Cerebellar cortex (tissue), 1 donor: Measurements from ENCODE around the gene SLC5A1.

ENCODE experiments used
- DNase-seq: peaks from one replicate; pipeline ENCODE4 v3.0.0-alpha.2; 2015; ENCODE audit warnings: low spot score

The SLC5A1 gene

DNA sequence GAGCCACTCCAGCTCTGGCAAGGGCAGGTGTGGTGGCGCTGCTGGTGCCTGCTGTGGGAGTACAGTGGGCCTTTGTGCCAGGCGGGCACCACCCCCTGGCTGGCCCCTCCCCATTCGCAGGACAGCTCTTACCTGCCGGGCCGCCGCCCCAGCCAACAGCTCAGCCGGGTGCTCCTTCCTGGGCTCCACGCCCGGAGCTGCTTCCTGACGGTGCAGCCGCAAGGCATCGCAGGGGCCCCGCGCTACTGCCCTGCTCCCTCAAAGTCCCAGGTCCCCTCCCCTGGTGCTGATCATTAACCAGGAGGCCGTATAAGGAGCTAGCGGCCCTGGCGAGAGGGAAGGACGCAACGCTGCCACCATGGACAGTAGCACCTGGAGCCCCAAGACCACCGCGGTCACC lies at the start of gene SLC5A1:
Gene SLC5A1, plus strand, starts transcription at position 338 of the 400 bp plus-strand sequence. Its CDS starts 21 bp downstream, at position 359.
- no peak for DNase-seq

GRCh38 chr22:31995046-31995445 lies 48.0 kb upstream of the SLC5A1 start:
- DNase-seq, result peak; percentile 5

DNA sequence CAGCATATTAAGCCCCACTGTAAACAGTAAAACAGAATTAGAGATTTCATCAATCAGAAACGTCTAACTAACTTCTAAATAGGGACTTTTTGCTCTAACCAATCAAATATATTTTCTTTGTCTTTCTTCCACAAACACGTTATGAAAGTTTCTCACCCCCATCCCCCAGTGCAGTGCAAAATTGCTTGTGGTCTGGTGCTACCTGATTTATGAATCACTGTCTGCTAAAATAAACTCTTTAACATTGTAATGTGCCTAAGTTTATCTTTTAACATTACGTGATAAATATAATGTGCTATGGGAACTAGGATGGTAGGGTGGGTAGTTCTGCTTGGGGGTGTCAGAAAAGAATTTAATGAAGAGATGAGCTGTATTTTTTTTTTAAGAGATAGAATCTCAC lies 47.3 kb upstream of the SLC5A1 start:
- DNase-seq, result no peak

- no peak for DNase-seq
Observed at GRCh38 chr22:31998784-31999385, 44.2 kb upstream of the SLC5A1 start.

GRCh38 chr22:32000181-32000580 lies 42.9 kb upstream of the SLC5A1 start:
- no peak for DNase-seq

DNA sequence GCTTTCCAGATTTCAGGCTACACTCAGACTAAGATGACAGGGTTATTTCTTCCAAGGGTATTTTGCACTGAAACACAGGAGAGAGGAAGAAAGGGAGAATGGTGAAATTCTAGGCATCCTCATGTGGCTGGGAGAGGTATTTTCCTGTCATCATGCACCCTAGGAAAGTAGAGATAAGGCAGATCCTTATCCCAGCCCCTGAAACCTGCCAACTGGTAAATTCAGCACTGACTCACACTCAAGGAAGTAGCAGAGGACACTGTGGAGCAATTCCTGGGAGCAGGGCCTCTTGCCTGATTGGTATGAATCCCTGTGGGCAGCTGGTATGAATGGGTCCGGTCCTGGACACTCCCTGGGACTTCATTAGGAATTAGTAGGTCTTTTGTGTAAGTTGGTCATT lies 37.6 kb upstream of the SLC5A1 start:
- no peak for DNase-seq

GRCh38 chr22:32013200-32013599 lies 29.9 kb upstream of the SLC5A1 start:
- DNase-seq, result no peak

DNA sequence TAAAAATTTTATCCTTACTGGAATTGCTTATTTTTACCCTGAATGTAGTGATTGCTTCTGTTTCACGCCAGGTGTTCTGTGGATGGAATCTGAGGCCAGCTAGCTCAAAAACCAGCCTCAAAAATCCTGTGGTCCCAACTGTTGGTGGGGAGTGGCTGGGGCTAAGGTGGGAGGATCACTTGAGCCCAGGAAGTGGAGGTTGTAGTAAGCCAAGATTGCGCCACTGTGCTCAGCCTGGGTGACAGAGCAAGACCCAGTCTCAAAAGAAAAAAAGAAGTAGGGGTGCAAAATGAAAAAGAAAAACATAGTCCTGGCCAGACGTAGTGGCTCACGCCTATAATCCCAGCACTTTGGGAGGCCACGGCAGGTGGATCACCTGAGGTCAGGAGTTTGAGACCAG lies 27.0 kb upstream of the SLC5A1 start:
- DNase-seq, result no peak

DNA sequence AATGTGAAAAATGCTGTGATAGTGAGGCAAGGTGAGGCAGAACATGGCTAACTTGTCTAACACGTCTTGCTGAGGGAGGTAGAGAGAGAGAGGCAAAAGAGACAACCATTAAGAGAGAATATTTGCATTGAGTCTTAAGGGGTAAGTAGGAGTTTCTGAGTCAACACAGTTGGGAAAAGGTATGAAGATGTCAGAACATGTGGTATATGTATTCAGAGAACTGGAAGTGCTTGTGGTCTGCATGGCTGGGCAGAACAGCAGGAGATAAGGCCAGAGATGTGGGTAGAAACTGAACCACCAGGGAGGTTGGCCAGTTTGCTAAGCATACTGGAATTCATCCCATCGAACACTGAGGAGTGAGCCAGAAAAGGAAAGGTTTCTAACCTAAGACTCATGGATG lies 25.0 kb upstream of the SLC5A1 start:
- no peak for DNase-seq

DNA sequence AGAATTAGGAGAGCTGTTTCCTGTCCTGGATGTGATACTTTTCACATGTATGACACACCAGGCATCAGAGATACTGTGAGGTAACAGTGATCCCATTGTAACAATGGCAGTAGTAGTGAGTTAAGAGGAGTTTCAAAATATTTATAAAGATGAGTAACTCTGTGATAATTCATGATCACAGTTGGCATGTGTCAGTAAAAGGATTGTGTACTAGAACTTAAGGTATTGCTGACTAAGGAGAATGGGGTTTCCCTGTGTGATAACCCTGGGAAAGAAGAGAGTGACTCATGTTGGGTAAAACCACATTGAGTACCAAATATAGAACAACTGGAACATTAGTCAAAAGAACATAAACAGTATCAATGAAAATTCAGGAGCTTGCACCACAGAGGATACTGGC lies 22.9 kb upstream of the SLC5A1 start:
- no peak for DNase-seq

- no peak for DNase-seq
Observed at GRCh38 chr22:32021716-32022115, 21.3 kb upstream of the SLC5A1 start.

DNA sequence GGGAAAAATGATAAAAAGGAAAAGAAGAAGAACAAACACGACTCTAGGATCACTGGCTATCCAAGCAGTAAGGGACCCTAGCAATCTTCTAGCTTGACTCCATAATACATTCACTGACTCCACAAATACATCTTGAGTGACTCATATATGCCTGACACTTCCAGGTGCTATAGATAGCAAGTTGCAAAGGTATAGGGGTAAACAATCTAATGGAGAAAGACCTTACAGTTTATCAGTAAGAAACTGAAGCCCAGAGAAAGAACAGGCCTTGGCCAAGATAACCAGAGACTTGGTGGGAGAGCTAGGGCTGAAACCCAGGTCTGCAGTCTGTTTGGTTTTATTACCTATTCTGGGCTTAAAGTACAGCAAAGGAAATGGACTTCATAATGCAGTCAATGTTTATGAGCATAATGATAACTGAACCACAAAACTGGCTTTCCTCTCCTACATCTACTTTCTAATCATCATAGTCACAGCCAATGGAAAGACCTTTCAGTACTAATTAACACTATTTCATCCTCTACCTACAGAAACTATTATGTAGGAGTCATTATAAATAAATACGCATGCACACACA lies 19.7 kb upstream of the SLC5A1 start:
- DNase-seq, result no peak

DNA sequence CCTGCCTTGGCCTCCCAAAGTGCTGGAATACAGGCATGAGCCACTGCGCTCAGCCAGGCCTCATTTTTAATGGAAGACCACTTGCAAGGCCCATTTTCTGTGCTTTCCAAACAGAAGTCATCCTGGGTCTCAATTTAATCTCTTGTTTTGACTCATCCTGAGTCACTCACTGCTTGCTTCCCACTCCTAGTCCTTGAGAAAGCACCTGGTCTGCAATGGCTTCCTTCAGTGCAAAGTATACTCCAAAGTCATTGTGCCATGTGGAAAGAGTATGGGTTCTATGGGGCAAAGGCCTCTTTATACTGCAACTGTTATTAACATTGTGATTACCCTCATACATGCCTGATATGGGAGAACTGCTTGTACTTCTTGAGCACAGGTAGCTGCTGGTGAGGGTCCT lies 18.3 kb upstream of the SLC5A1 start:
- no peak for DNase-seq

GRCh38 chr22:32030518-32031247 lies 12.4 kb upstream of the SLC5A1 start:
- no peak for DNase-seq

GRCh38 chr22:32031466-32031865 lies 11.6 kb upstream of the SLC5A1 start:
- DNase-seq, result no peak

GRCh38 chr22:32034275-32034674 lies 8.8 kb upstream of the SLC5A1 start:
- DNase-seq, result no peak

DNA sequence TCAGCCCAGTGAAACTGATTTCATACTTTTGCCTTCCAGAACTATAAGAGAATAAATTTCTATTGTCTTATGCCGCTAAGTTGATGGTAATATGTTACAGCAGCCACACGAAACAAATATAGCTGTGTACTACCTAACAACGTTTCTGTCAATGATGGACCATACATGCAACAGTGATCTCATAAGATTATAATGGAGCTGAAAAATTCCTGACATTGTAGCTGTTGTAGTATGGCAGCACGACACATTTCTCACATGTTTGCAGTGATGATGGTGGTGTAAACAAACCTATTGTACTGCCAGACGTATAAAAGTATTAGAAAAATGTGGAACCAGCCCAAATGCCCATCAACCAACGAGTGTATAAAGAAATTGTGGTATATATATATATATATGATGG lies 5.8 kb upstream of the SLC5A1 start:
- DNase-seq, result no peak

GRCh38 chr22:32040324-32040904 lies 2.6 kb upstream of the SLC5A1 start:
- DNase-seq, result no peak

- DNase-seq, result no peak
Observed at GRCh38 chr22:32043391-32043790, 330 bp downstream of the SLC5A1 start.

DNA sequence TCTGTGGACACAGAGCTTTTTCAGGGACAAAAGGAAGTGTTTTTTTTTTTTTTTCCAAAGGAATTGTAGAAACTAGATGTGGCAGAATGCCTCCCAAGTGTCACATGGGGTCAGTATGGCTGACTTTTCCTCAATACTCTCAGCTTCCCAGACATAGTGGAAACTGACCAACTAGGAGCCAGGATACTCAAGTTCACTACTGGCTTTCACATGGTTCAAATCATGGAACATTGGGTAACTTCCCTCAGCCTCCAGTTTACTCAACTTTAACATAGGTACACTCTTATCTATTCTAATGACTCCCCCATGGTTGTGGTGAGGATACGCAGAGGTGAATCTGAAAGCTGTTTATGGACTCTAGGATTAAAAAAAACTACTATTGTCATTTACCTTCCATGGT lies 1.4 kb downstream of the SLC5A1 start:
- no peak for DNase-seq

- DNase-seq, result no peak
Observed at GRCh38 chr22:32044913-32045312, 1.9 kb downstream of the SLC5A1 start.

DNA sequence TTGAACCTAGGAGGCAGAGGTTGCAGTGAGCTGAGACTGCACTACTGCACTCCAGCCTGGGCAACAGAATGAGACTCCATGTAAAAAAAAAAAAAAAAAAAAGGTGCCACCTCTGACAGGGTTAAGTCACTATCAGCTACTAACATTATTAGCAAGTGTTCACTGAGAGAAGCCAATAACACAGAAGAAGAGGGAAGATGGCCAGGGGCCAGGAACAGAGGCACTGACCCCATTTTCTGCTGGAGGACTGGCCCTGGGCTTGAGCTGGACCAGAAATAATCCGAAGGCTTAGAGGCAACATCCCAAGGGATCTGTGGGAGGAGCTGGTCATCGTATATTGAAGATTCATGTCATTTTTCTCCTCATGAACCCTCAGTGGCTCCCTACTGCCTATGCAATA lies 5.0 kb downstream of the SLC5A1 start:
- peak; percentile 7 for DNase-seq
